ENCODE measurements around the gene RPL21.
"Not testable (repeated sequence)": the region's sequence is repeated elsewhere in the genome, so short reads cannot be mapped to it uniquely, and the experiment has no call there.

The RPL21 gene

DNA sequence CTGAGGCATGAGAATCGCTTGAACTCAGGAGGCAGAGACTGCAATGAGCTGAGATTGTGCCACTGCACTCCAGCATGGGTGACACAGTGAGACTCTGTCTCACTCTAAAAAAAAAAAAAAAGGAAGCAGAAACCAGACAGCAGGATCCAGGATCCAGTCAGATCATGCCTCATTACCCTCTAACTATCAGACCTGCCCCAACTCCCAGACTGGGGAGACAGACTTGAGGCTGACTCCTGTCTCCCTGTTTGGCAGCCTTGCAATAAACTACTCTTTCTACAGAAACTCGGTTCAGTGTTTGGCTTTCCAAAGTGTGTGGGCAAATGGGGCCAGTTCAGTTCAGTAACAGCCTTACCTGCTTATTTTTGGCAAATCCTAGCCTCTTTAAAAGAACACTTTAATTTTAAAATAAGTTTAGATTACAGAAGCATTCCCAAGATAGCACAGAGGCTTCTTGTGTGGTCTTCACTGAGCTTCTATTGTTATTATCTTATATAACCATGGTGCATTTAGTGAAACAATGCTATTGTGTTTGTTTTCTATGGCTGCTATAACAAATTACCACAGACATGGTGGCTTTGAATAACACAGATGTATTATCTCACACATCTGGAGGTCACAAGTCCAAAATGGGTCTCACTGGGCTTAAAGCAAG, 37.8 kb downstream of the RPL21 start:
- DNase-seq (ENCODE audit: low read depth), result no peak

DNA sequence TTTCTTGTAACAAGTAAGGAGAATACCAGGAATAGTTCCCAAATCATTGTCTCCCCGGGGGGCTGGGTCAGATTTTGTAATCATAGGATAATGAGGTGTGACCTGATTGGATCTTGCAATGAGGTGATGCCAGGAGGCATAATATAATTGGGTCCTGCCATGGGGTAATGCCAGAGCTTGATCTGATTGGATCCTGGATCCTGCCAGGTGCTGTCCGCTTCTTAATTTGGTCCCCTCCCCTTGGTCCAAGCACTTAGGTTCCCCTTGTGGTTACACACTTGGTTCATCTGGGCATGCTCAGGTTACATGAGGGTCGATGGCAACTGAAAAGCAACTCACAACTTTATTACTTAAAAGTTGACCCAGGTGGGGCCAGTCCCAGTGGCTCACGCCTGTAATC, 39.4 kb downstream of the RPL21 start:
- no peak for DNase-seq (ENCODE audit: low read depth)

DNA sequence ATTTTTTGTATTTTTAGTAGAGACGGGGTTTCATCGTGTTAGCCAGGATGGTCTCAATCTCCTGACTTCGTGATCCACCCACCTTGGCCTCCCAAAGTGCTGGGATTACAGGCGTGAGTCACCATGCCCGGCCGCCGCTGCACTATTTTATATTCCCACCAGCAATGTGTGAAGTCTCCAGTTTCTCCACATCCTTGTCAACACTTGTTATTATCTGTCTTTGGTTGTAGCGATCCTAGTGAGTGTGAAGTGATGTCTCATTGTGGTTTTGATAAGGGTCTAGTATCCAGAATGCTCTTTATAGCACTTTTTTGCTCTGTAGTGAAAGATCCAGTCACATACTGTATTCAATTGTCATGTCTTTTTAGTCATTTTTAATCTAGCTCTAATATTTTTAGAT, 40.6 kb downstream of the RPL21 start:
- not testable (repeated sequence) for DNase-seq (ENCODE audit: low read depth)

DNA sequence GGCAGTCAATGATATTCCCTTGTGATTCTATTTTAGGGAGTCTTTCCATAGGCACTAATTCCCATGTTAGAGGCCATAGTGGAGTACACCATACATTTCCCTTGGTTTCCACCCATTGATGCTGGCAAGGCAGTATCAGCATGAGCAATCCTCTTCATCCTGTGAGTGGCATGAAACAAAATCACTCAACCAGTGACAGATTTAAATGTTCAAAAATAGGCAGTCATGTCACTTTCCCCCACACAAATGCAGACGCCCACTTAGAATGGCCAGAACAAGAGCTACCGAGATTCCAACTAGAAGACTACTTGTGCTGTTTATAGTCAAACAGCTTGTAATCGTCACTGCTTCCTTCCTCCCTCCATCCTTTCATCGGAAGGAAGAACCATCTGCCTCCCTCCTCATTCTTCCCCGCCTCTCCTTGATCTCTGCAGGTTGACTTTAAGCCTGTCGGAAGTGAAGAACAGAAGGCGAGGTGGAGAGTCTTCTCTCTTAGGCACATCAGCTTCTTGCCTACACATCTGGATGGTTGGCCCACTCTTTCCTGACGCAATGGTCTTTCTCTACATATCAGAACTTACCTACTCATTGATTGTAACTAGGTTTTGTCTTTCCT, 41.8 kb downstream of the RPL21 start:
- DNase-seq (ENCODE audit: low read depth), result no peak

DNA sequence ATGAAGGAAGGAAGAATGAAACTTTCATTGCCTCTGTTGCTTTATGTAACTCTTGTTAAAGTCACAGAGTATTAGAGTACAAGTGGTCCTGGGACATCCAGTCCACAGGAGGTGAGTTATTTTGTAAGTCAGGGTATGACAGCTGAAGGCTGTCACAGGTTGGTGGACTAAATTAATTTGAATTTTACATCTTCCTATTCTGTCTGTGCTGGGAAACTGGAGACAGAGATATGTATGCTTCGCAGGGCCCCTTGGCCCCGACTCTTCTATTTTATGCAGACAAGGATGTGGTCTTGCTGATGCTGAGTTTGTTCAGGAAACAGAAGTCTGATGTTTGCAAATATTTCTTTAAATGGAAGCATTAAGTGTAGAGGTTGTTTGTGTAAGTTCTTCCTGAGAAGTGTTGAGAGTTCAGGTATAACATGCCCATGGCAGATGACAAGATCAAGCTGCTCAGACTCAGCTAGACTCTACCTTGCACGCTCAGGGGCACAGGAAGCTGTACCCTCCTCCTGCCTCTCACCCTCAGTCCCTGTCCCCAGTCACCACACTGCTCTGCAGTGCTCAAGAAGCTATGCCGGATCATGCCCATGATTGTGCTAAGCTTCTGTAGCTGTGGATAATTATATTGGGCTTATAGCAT, 42.6 kb downstream of the RPL21 start:
- DNase-seq (ENCODE audit: low read depth), result no peak

DNA sequence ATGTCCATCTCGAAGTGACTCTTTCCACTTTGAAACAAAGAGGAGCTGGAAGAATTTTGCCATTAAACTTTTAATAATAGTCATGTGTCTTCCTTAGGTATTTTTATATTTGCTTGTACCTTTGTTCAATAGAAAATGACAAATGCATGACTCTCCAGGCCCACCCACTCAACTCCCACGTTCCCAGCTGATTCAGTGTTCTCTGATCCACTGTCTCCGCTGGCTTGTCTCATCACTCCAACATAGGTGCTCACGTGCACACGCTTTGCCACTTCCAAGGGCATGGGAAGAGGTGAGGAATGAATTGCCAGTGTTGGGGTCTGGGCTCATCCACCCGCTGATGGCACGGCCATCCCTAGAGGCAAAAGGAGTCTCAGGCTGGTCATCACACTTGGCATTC, 43.7 kb downstream of the RPL21 start:
- no peak for DNase-seq (ENCODE audit: low read depth)

DNA sequence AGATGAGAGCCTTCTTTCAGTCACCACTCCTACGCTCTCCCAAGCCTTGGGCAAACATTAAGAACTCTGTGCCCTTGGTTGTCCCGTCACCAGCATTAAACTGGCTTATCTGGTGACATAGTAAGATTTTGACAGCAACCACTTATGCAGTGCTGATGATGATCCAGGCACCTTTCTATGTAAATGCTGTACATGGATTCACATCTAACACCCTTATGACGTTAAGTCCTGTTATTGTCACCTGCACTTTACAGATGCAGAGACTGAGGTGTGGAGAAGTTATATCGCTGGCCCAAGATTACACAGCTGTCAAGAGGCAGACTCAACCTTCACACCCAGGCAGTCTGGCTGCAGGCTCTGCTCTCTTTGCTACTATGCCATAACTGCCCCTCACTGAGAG, 44.3 kb downstream of the RPL21 start:
- DNase-seq (ENCODE audit: low read depth), result no peak

DNA sequence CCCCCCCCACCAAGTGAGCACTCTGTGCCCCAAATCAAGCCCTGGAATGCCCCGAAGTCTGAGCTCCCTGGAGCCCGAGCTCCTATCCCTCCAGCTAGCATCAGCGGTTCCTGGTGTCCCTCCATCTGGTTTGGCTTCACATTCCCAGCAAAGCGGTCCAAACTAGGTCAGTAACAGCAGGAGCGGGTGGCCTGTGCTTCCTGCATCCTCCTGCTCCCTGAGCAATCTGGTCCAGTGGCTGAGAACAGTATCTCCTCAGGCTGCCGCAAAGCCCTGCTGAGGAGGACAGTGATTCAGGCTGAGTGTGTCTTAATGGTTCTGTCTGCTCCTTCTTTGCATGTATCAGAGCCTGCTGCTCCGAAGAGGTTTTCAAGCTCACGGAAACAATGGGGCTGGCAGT, 45.1 kb downstream of the RPL21 start:
- no peak for DNase-seq (ENCODE audit: low read depth)

DNA sequence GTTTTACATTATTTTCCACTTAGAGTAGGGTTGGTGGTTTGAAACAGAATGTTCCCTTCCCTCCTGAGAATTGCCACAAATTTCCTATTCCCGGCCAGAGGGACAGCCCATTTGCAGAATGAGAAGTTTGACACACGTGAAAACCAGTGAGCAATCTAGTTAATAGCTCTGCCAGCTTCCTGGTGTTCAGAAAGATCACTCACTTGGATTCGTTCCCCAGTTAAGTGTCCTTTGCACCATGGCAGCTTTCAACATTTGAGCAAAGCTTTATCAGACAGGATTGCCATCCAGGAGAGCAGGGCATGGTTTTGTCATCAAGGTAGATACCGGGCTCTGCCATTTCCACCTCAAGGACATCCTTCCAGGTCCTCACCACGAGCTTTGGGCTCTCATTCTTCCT, 47.5 kb downstream of the RPL21 start:
- DNase-seq (ENCODE audit: low read depth), result no peak

DNA sequence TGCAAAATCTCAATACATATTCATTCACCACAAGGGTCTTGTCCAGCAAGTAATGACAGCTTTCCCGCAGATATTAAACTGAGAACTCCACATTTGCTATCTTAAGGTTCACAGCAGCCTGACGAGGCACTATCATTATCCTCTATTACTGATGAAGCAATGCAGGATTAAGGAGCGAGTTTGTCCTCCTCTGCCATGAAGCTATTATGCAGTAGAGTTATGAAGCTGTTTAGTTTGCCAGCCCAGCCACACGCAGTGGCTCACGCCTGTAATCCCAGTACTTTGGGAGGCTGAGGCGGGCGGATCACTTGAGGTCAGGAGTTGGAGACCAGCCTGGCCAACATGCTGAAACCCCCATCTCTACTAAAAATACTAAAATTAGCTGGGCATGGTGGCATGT, 49.0 kb downstream of the RPL21 start:
- DNase-seq (ENCODE audit: low read depth), result not testable (repeated sequence)

DNA sequence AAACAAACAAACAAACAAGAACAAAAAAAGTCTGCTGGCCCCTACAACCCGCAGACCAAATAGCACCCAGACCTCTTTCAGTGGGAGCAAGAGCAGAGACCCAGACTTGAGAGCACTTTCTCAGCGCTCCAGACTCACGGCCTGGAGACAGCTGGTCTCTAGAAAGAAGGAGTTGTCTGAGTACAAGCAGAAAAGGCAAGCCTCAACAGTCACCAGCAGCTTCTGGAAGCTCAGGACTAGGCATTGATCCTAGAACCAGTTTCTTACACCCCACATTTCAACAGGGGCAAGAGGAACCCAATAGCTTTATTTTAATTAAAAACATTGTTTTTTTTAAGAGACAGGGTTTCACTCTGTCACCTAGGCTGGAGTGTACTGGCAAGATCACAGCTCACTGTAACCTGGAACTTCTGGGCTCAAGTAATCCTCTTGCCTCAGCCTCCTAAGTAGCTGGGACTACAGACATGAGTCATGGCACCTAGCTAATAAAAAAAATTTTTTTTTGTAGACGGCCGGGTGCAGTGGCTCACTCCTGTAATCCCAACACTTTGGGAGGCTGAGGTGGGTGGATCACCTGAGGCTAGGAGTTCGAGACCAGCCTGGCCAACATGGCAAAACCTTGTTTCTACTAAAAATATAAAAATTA, 49.7 kb downstream of the RPL21 start:
- no peak for DNase-seq (ENCODE audit: low read depth)

DNA sequence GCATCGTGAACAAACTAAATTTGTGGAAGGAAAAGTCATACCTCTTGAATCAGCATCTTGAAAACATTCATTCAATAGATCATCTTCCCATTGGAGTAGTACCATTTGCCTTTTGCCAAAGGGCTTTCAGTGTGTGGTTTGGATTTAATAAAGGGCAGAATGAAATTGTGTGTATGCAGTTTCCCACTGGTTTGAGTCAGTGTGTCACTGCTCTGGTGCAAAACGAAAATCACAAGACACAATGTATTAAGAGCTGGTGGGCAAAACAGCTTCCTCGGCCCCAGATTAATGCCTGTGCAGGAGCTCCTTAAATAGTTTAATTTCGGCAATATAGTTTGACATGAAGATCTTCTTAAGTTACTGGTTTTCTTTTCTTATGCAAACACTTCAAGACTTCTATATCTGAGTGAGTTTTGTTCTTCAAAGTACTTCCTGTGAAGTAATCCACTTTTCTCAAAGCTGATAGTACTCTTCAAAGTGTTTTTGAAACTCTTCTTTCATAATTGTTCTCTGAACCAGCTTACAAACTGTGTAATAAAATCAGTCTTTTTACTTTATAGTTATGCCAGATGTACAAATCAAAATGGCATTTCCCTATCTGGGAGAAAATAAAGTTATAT, 51.4 kb downstream of the RPL21 start:
- DNase-seq (ENCODE audit: low read depth), result no peak

DNA sequence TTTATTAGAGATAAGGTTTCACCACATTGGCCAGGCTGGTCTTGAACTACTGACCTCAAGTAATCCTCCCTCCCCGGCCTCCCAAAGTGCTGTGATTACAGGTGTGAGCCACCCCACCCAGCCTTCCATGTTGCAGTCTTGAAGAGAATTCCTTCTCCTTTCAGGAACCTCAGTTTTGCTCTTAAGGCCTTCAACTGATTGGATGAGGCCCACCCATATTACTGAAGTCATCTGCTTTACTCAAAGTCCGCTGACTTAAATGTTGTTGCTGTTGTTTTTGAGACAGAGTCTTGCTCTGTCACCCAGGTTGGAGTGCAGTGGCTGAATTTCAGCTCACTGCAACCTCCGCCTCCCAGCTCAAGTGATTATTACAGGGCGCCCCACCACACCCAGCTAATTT, 52.7 kb downstream of the RPL21 start:
- DNase-seq (ENCODE audit: low read depth), result no peak

DNA sequence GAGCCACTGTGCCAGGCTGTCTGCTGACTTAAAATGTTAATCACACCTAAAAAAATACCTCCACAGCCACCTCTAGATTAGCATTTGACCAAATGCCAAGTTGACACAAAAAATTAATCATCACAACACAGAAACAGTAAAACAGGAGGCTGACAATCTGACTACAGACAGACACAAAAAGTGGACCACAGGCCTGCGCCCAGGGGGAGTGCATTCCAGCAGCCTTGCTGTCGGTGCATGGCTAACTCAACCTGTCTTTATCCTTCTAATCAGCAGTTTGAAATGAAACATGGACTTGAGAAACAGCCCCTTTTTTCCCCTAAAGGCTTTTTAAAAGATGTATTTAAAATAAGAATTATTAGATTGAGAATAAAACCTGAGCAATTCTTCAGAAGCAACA, 53.3 kb downstream of the RPL21 start:
- DNase-seq (ENCODE audit: low read depth), result no peak
